ENCODE data around the gene FRY. TPM values are rescaled to one million over a fixed set of nuclear protein-coding genes. Genes with fewer than 3 reads are reported as not detected.

Gene FRY
- total and polyA plus RNA-seq, 9 of the 15 experiments (the other 6 are each of a cell fraction or from before 2014, with no cell fraction given): 0.03 to 0.31 (median 0.11) TPM; not detected in 3

- DNase-seq (ENCODE audit: extremely low read depth in 1 of 4, low spot score in 3 of 4): no peak
- no peak overlapping the region for H2AFZ ChIP-seq (ENCODE audit: low read depth, low read length)
- H3K4me2 ChIP-seq (ENCODE audit: insufficient read depth, low read length): no peak overlapping the region
- no peak overlapping the region for H3K9ac ChIP-seq (ENCODE audit: insufficient read depth in 1 of 2, low read depth in 2 of 2, low read length in 2 of 2)
- ChIA-PET CTCF (ENCODE audit: low intra/inter-chr PET ratio) (no interaction called here), POLR2A (no interaction called here)
- H3K9me1 ChIP-seq (ENCODE audit: control insufficient read depth, insufficient read depth, low read length): no peaks in the 10 kb centered on the region
- no peaks in the 10 kb centered on the region for H3K27me3 ChIP-seq (ENCODE audit: control insufficient read depth in 2 of 2, insufficient read depth in 2 of 2, low read length in 2 of 2)
- no peaks in the 10 kb centered on the region for H3K79me2 ChIP-seq (ENCODE audit: control insufficient read depth, insufficient read depth, low read length)
- no peak overlapping the region for H3K4me3 ChIP-seq
- no peaks in the 10 kb centered on the region for H3K36me3 ChIP-seq (ENCODE audit: control insufficient read depth, insufficient read depth, low read length)
- intact Hi-C loops (cut with micrococcal nuclease) (no loop called here), in situ Hi-C loops (cut with MboI) (no loop called here)
- TF ChIP-seq NFIC (IDR thresholded peaks at IDR 0.05): peak; percentile 90
- TF ChIP-seq NFIX (CRISPR knock-in tag; IDR thresholded peaks at IDR 0.05; ENCODE audit: low read depth): peak; percentile 87
- TF ChIP-seq NUFIP1 (IDR thresholded peaks at IDR 0.05; ENCODE audit: partially characterized antibody): no peak
- ATAC-seq: no peak
- no TSS peak for BruUV-seq (replicated peaks)
- no peaks in the 10 kb centered on the region for H3K9me3 ChIP-seq (replicated peaks; ENCODE audit: control insufficient read depth, insufficient read depth, low read depth, low read length)
- FAIRE-seq: no peak
- H3K4me1 ChIP-seq (replicated peaks in 1 of 2; ENCODE audit: control insufficient read depth in 2 of 2, insufficient read depth in 2 of 2, low read length in 2 of 2): no peaks in the 10 kb centered on the region
- no peaks in the 10 kb centered on the region for H4K20me1 ChIP-seq (replicated peaks; ENCODE audit: control insufficient read depth, insufficient read depth, low read length)
- H3K27ac ChIP-seq (ENCODE audit: extremely low read depth, low read depth, low read length): no peak overlapping the region
These were observed 15.5 kb downstream of the FRY start for GRCh38 chr13:32047088-32047487.

- ChIA-PET CTCF (ENCODE audit: low intra/inter-chr PET ratio) (no interaction called here), POLR2A (no interaction called here)
- in situ Hi-C loops (cut with MboI) (no loop called here), intact Hi-C loops (cut with micrococcal nuclease) (no loop called here)
- Histone ChIP-seq H3K79me2 (ENCODE audit: control insufficient read depth, insufficient read depth, low read length) (no peaks in the 10 kb centered on the region), H3K36me3 (ENCODE audit: control insufficient read depth, insufficient read depth, low read length) (no peaks in the 10 kb centered on the region), H3K4me3 (no peak overlapping the region), H3K27ac (ENCODE audit: extremely low read depth, low read depth, low read length) (no peak overlapping the region), H3K4me2 (ENCODE audit: insufficient read depth, low read length) (no peak overlapping the region), H4K20me1 (replicated peaks; ENCODE audit: control insufficient read depth, insufficient read depth, low read length) (no peaks in the 10 kb centered on the region), H2AFZ (ENCODE audit: low read depth, low read length) (no peak overlapping the region), H3K4me1 (replicated peaks in 1 of 2; ENCODE audit: control insufficient read depth in 2 of 2, insufficient read depth in 2 of 2, low read length in 2 of 2) (no peaks in the 10 kb centered on the region), H3K9me3 (replicated peaks; ENCODE audit: control insufficient read depth, insufficient read depth, low read depth, low read length) (no peaks in the 10 kb centered on the region), H3K27me3 (ENCODE audit: control insufficient read depth in 2 of 2, insufficient read depth in 2 of 2, low read length in 2 of 2) (no peaks in the 10 kb centered on the region), H3K9me1 (ENCODE audit: control insufficient read depth, insufficient read depth, low read length) (no peaks in the 10 kb centered on the region), H3K9ac (ENCODE audit: insufficient read depth in 1 of 2, low read depth in 2 of 2, low read length in 2 of 2) (no peak overlapping the region)
- 18% methylated on average over 3 of the region's 5 CpGs for WGBS (ENCODE audit: insufficient coverage, low coverage, missing lambda C conversion rate)
- TF ChIP-seq BDP1 (IDR thresholded peaks at IDR 0.05; ENCODE audit: insufficient read depth, insufficient read length) (no peak), ZNF232 (CRISPR knock-in tag; IDR thresholded peaks at IDR 0.05) (no peak), TRIM25 (IDR thresholded peaks at IDR 0.05; ENCODE audit: borderline replicate concordance) (no peak), JUND (IDR thresholded peaks at IDR 0.05; ENCODE audit: borderline replicate concordance, low read depth, low read length) (no peak), JUND (tag; IDR thresholded peaks at IDR 0.05; ENCODE audit: borderline replicate concordance, low read depth, low read length) (no peak)
- ATAC-seq (no peak), FAIRE-seq (no peak), DNase-seq (ENCODE audit: extremely low read depth in 1 of 4, low spot score in 3 of 4) (no peak)
- BruUV-seq (replicated peaks): no TSS peak
These were observed 16.2 kb downstream of the FRY start for GRCh38 chr13:32047793-32048192.

All from K562 (cell line).